Measurements from ENCODE around the gene PLVAP.

The PLVAP gene

GRCh38 chr19:17322854-17323253 lies 54.3 kb downstream of the PLVAP start:
- Histone ChIP-seq H3K9me3 (replicated peaks in 1 of 11) (no peaks in the 10 kb centered on the region), H3K9ac (peak overlapping the region in 5 of 11 experiments; percentile 24 to 68 (median 54); a peak in 5 of 22 replicates), H3K4me1 (peaks cover 36 to 75% (median 58%) of the 10 kb centered on the region in 10 experiments), H3K4me2 (peak overlapping the region; percentile 57 to 95 (median 90)), H3K4me3 (no peak overlapping the region), H3K27me3 (peaks cover 0 to 7% (median 0%) of the 10 kb centered on the region in 11 experiments; a peak in 1 of 22 replicates), H4K20me1 (peaks cover 0 to 81% (median 41%) of the 10 kb centered on the region in 11 experiments; a peak in 18 of 22 replicates), H3K36me3 (peaks cover 31 to 81% (median 50%) of the 10 kb centered on the region in 11 experiments), H3K27ac (peak overlapping the region in 2 of 11 experiments; percentile 47 to 54; a peak in 2 of 22 replicates)
- TF ChIP-seq Cebpa-rat (IDR thresholded peaks at IDR 0.05) = no peak

DNA sequence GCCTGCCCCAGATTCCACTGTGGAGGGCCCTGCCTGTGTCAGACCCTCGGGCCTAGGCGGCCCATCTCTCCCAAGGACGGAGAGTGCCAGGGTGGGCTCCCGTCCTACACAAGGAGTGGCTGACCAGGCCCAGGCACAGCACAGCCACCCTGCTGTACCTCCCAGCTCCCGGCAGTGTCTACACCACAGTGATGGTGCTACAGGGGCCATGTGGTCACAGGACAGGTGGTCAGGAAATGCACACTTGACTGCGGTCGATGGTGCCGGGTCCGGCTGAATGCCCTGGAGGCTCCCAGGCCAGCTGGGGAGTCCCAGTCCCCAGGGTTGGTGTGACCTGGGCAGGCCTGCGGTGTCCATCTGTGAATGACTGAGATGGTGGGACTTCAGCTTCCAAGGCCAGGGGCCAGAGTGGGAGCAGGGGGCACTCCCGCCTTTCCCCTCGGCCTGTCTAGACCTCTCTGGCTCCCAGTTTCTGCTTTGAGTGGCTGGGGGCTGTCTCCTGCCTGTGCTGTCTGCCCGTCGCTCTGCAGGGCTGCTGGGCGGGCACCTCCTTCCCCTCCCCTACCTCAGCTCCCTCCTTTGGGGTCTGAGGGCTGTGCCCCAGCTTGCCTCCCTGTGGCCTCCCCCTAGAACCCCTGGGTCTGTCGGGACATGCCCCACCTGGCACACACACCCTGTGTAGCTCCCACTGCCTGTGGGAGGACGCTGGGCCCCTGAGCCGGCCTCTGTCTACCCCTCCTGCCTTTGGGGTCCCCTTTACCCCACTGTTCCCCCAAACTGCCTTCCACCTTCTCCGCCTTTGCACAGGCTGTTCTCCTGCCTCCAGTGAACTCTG lies 55.3 kb downstream of the PLVAP start:
- Histone ChIP-seq H3K9me3 (replicated peaks in 1 of 11) (no peaks in the 10 kb centered on the region), H3K9ac (peak overlapping the region in 9 of 11 experiments; percentile 9 to 68 (median 46); a peak in 13 of 22 replicates)

DNA sequence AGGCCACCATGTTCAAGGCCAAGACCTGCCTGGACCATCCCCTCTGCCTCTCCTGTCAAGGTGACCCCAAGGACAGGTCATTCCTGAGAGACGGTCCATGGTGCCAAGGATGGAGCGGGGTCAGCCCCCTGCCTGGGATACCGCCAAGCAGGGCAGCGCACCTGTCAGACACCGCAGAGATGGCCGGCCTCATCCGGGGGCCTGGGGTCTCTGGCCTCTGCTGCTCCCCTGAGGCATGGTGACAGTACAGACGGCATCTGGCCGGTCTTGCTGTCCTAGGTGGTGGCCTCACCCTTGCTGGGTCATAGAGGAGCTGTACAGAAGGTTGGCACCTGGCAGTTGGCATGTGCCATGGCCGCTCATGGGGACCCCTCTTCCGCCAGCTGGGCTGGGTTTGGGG lies 56.7 kb downstream of the PLVAP start:
- H3K36me3 ChIP-seq = peaks cover 41 to 82% (median 69%) of the 10 kb centered on the region in 11 experiments
- H3K27me3 ChIP-seq = peaks cover 0 to 7% (median 0%) of the 10 kb centered on the region in 11 experiments; a peak in 1 of 22 replicates
- TF ChIP-seq Cebpa-rat (IDR thresholded peaks at IDR 0.05) = no peak

More for the DNA sequence above, 55.3 kb downstream of the PLVAP start:
- Histone ChIP-seq H3K4me3 (peak overlapping the region in 2 of 10 experiments; percentile 8 to 19; a peak in 1 of 20 replicates), H4K20me1 (peaks cover 0 to 72% (median 35%) of the 10 kb centered on the region in 11 experiments; a peak in 18 of 22 replicates), H3K4me1 (peaks cover 46 to 68% (median 61%) of the 10 kb centered on the region in 10 experiments), H3K27ac (peak overlapping the region in 5 of 11 experiments; percentile 10 to 54 (median 45); a peak in 7 of 22 replicates), H3K36me3 (peaks cover 33 to 81% (median 55%) of the 10 kb centered on the region in 11 experiments), H3K4me2 (peak overlapping the region; percentile 57 to 95 (median 90); a peak in 21 of 22 replicates), H3K27me3 (peaks cover 0 to 7% (median 0%) of the 10 kb centered on the region in 11 experiments; a peak in 1 of 22 replicates)
- no peak for TF ChIP-seq Cebpa-rat (IDR thresholded peaks at IDR 0.05)

DNA sequence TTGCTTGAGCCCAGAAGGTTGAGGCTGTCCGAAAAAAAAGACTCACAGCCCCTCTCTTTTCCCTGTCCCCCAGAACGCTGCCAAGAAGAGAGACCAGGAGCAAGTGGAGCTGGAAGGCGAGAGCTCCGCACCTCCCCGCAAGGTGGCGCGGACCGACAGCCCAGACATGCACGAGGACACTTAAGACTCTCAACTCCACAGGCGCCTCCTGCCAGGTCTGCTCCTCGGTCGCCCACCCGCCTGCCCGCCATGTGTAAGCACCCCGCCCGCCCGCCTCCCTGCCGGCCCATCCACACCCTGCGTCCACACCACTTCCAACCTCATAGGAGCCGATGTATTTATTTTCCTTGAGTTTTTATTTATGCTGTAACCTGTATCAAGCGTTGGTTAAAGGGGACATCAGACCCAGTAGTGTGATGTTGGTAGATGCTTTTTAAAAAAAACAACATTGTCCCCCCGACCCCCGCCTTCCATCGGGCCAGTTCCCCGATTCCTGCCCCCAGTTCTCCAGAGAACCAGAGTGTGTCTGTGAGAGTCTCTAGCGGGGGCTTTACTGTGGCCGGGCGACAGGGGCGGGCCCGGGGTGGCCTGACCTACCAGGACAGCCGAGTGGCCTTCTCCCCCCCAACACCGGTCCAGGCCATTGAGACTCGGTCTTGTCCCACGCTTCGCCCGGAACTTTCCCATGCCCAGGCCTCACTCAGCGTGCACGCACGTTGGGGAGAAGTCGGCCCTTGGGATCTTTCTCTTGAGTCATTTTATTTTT lies 57.5 kb downstream of the PLVAP start:
- Histone ChIP-seq H3K36me3 (peaks cover 45 to 78% (median 69%) of the 10 kb centered on the region in 11 experiments), H3K9ac (0 out of 22 replicates have a peak overlapping the region, but pooled peaks of 1 of the 11 experiments have one; percentile 4), H3K4me3 (no peak overlapping the region), H4K20me1 (peaks cover 0 to 61% (median 39%) of the 10 kb centered on the region in 11 experiments; a peak in 18 of 22 replicates), H3K4me1 (peaks cover 54 to 77% (median 59%) of the 10 kb centered on the region in 10 experiments), H3K27ac (0 out of 22 replicates have a peak overlapping the region, but pooled peaks of 1 of the 11 experiments have one; percentile 6), H3K27me3 (peaks cover 0 to 7% (median 0%) of the 10 kb centered on the region in 11 experiments; a peak in 1 of 22 replicates), H3K9me3 (replicated peaks in 1 of 11) (no peaks in the 10 kb centered on the region), H3K4me2 (0 out of 22 replicates have a peak overlapping the region, but pooled peaks of 1 of the 11 experiments have one; percentile 25)
- TF ChIP-seq Cebpa-rat (IDR thresholded peaks at IDR 0.05) = no peak

More for the DNA sequence above, 56.7 kb downstream of the PLVAP start:
- peak overlapping the region in 8 of 11 experiments; percentile 12 to 94 (median 90); a peak in 12 of 22 replicates for H3K4me2 ChIP-seq
- peak overlapping the region in 2 of 11 experiments; percentile 19 to 62; a peak in 1 of 22 replicates for H3K9ac ChIP-seq
- peaks cover 0 to 66% (median 38%) of the 10 kb centered on the region in 11 experiments; a peak in 18 of 22 replicates for H4K20me1 ChIP-seq
- H3K27ac ChIP-seq = no peak overlapping the region
- peaks cover 54 to 80% (median 62%) of the 10 kb centered on the region in 10 experiments for H3K4me1 ChIP-seq
- no peaks in the 10 kb centered on the region for H3K9me3 ChIP-seq (replicated peaks in 1 of 11)
- no peak overlapping the region for H3K4me3 ChIP-seq

- Histone ChIP-seq H3K9ac (0 out of 22 replicates have a peak overlapping the region, but pooled peaks of 4 of the 11 experiments have one; percentile 4 to 19 (median 12)), H3K36me3 (peaks cover 52 to 84% (median 74%) of the 10 kb centered on the region in 11 experiments), H3K27me3 (peaks cover 0 to 7% (median 0%) of the 10 kb centered on the region in 11 experiments; a peak in 1 of 22 replicates), H4K20me1 (peaks cover 3 to 64% (median 42%) of the 10 kb centered on the region in 11 experiments; a peak in 19 of 22 replicates), H3K4me3 (no peak overlapping the region), H3K4me2 (peak overlapping the region in 5 of 11 experiments; percentile 19 to 28 (median 25); a peak in 6 of 22 replicates), H3K27ac (peak overlapping the region in 2 of 11 experiments; percentile 6 to 24; a peak in 1 of 22 replicates), H3K9me3 (replicated peaks in 1 of 11) (no peaks in the 10 kb centered on the region), H3K4me1 (peaks cover 48 to 71% (median 54%) of the 10 kb centered on the region in 10 experiments)
- TF ChIP-seq Cebpa-rat (IDR thresholded peaks at IDR 0.05) = no peak
Measured at GRCh38 chr19:17318966-17319365, 58.2 kb downstream of the PLVAP start.

- no peaks in the 10 kb centered on the region for H3K27me3 ChIP-seq
- H3K27ac ChIP-seq = no peak overlapping the region
- no peak overlapping the region for H3K4me3 ChIP-seq
- H3K4me2 ChIP-seq = no peak overlapping the region
- H3K4me1 ChIP-seq = peaks cover 19 to 62% (median 43%) of the 10 kb centered on the region in 10 experiments
- no peak for TF ChIP-seq Cebpa-rat (IDR thresholded peaks at IDR 0.05)
- no peaks in the 10 kb centered on the region for H3K9me3 ChIP-seq (replicated peaks in 1 of 11)
- peaks cover 34 to 73% (median 56%) of the 10 kb centered on the region in 11 experiments; a peak in 21 of 22 replicates for H4K20me1 ChIP-seq
- peaks cover 44 to 80% (median 70%) of the 10 kb centered on the region in 11 experiments for H3K36me3 ChIP-seq
- H3K9ac ChIP-seq = peak overlapping the region in 2 of 11 experiments; percentile 5 to 11; a peak in 2 of 22 replicates
Measured at GRCh38 chr19:17314007-17314593, 63.0 kb downstream of the PLVAP start.

DNA sequence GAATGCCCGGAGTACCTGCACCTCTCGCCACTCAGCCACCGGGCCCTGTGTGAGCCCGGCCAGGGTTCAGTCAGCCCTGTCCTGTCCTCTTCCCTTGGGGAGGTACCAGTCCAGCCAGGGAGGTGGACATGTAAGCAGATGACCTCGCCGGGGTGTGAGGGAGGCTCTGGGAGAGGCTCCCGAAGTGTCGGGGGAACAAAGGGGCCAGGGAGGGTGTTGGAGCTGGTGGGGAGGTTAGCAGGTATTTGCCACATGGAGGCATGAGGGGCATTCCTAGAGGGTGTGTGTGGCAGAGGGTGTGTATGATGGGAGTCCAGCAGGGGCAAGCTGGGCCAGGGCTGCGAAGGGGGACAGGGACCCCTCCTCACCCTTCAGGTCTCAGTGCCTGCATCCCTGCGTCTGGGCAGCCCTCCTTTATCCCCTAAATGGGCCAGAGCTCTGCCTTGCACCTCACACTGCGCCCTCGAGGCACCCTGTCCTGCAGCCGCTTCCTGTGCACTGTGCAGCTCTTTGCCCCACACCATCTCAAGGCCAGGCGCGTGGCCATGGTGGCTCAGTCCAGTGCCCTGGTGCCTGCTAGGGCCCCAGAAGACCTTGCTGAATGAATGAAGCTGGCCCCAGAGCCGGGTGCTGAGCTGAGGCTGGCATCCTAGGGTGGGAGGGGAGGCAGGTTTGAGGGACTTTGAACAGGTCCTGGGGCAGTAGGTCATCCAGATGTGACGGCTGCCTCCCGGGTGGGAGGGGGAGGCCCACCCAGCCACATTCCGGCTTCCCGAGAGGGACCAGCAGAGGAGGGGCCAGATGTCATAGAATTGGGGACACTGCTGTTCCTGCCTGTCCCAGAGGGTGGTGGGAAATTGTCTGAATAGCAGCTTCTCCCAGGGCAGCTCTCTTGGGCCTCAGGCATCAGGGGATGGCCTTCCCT lies 64.7 kb downstream of the PLVAP start:
- H3K9ac ChIP-seq = peak overlapping the region in 7 of 11 experiments; percentile 34 to 91 (median 56); a peak in 12 of 22 replicates
- peaks cover 25 to 62% (median 43%) of the 10 kb centered on the region in 10 experiments for H3K4me1 ChIP-seq
- H3K4me3 ChIP-seq = no peak overlapping the region
- 0 out of 22 replicates have a peak overlapping the region, but pooled peaks of 1 of the 11 experiments have one; percentile 7 for H3K27ac ChIP-seq
- H3K36me3 ChIP-seq = peaks cover 39 to 66% (median 57%) of the 10 kb centered on the region in 11 experiments
- peak overlapping the region in 2 of 11 experiments; percentile 89 to 97; a peak in 2 of 22 replicates for H3K4me2 ChIP-seq
- no peaks in the 10 kb centered on the region for H3K27me3 ChIP-seq
- TF ChIP-seq Cebpa-rat (IDR thresholded peaks at IDR 0.05) = no peak
- H3K9me3 ChIP-seq (replicated peaks in 1 of 11) = no peaks in the 10 kb centered on the region
- H4K20me1 ChIP-seq = peaks cover 34 to 62% (median 52%) of the 10 kb centered on the region in 11 experiments; a peak in 21 of 22 replicates

Measured in BLaER1 treated with 17β-estradiol and CSF1 and Interleukin-3, amounts not matched to agents 10 nM and 100 nM (cell line).